Measurements from ENCODE around the gene PPP1R9A.

DNA sequence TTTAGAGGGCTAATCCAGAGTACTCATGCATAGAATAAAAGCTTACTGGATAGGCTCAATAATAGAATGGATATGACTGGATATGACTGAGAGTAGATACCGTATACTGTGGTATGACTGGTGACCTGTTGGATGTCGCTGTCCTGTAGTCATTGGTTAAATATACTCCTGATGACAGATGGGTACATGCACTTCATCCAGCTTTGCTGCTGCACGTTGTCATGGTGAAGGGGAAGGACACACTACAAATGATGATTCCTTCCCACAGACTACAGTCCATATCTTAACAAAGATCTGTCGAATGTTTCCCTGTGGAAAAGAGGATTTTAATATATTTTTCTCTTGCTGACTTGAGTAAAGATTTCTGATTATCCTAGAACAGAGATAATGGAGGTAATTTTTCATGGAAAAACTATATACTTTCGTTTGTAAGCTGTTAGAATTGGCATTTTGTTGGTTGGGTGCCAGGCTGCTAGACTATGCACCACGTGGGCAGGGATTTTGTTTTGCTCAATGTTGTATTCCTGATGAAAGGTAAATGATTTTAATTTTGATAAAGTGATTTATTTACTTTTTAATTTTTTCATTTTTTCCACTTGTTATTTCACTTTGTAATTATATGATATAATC, 97.3 kb downstream of the PPP1R9A start:
- TF ChIP-seq CTCF (IDR thresholded peaks at IDR 0.05; ENCODE audit: poor library complexity, severe bottlenecking) = no peak
- no peak for TF ChIP-seq REST (IDR thresholded peaks at IDR 0.05; ENCODE audit: borderline replicate concordance)
- TF ChIP-seq TAF1 (IDR thresholded peaks at IDR 0.05; ENCODE audit: low read depth) = no peak
- TF ChIP-seq RAD21 (conservative IDR thresholded peaks at IDR 0.05) = no peak
- no peak for TF ChIP-seq EZH2 (IDR thresholded peaks at IDR 0.05; ENCODE audit: borderline replicate concordance, insufficient read depth, low read length, poor library complexity, severe bottlenecking)
- no peak for TF ChIP-seq EP300 (conservative IDR thresholded peaks at IDR 0.05; ENCODE audit: poor library complexity, severe bottlenecking)
- no peak for TF ChIP-seq SMC3 (conservative IDR thresholded peaks at IDR 0.05; ENCODE audit: poor library complexity)
- TF ChIP-seq POLR2AphosphoS5 (IDR thresholded peaks at IDR 0.05) = no peak

Data from neural cell (in vitro differentiated cells).